Rectal smooth muscle tissue (tissue), 1 donor: Measurements from ENCODE around the gene RAD51B.

Source experiments
- H3K27ac ChIP-seq: one replicate; pipeline ENCODE4 v1.7.0; 2013; ENCODE audit warnings: low read depth, low read length, inconsistent platforms
- H3K27me3 ChIP-seq: one replicate; pipeline ENCODE4 v1.7.0; 2013; ENCODE audit warnings: low read length; ENCODE audit not compliant: control insufficient read depth, insufficient read depth
- H3K36me3 ChIP-seq: one replicate; pipeline ENCODE4 v1.7.0; 2013; ENCODE audit warnings: low read length; ENCODE audit not compliant: control insufficient read depth, insufficient read depth
- H3K4me1 ChIP-seq: one replicate; pipeline ENCODE4 v1.7.0; 2013; ENCODE audit warnings: low read length; ENCODE audit not compliant: control insufficient read depth, insufficient read depth
- H3K4me3 ChIP-seq: one replicate; pipeline ENCODE4 v1.7.0; 2013; ENCODE audit warnings: low read length
- H3K9ac ChIP-seq: one replicate; pipeline ENCODE4 v1.7.0; 2013; ENCODE audit warnings: low read length

The RAD51B gene

GRCh38 chr14:68689511-68689910 is 869.9 kb downstream of the RAD51B start:
- Histone ChIP-seq H3K4me1 (peaks cover 16% of the 10 kb centered on the region), H3K27me3 (no peaks in the 10 kb centered on the region), H3K4me3 (no peak overlapping the region), H3K27ac (no peak overlapping the region), H3K9ac (no peak overlapping the region), H3K36me3 (no peaks in the 10 kb centered on the region)

DNA sequence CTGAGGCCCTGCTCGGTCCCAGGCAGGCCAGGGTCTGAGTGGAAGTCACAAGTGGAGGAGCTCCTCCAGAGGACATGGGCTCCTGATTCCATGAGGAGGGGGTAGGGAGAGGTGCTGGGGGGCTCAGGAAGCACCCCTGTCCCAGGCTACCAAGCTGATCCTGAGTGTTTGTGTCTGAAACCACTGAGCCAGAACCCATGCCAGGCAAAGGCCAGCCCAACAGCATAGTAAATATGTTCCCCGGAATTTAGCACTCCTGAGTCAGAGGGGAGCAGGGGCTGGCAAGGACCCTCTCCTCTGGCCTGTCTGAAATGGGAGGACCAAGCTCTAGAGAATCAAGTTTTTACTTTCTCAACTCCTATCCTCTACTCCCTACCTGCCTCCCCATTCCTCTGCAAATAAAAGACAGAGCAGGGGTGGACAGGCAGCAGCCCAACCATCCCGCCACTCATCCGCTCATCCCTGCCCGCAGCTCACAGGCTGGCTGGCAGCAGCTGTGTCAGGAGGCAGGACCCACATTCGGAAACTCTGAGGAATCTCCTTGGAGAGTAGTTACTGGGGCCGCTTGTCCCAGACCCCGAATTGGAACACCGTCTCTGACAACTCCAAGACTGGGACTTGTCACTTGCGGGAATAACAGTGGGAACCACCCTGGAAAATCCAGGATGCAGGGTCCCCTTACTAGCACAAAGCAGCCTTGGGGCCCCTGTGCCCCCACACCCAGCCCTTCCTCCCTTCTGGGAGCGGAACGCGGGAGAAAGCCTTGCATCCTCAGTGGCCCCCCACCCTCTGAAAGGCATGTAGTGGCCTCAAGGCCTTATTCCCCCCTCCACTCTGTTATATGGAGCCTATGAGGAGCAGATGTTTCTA is 870.7 kb downstream of the RAD51B start:
- no peaks in the 10 kb centered on the region for H3K36me3 ChIP-seq
- no peak overlapping the region for H3K9ac ChIP-seq
- H3K27ac ChIP-seq, result no peak overlapping the region
- peaks cover 16% of the 10 kb centered on the region for H3K4me1 ChIP-seq
- H3K4me3 ChIP-seq, result no peak overlapping the region
- no peaks in the 10 kb centered on the region for H3K27me3 ChIP-seq

GRCh38 chr14:68691031-68691791 is 871.6 kb downstream of the RAD51B start:
- Histone ChIP-seq H3K4me3 (no peak overlapping the region), H3K9ac (no peak overlapping the region), H3K27ac (no peak overlapping the region), H3K27me3 (no peaks in the 10 kb centered on the region), H3K36me3 (no peaks in the 10 kb centered on the region), H3K4me1 (peaks cover 16% of the 10 kb centered on the region)

DNA sequence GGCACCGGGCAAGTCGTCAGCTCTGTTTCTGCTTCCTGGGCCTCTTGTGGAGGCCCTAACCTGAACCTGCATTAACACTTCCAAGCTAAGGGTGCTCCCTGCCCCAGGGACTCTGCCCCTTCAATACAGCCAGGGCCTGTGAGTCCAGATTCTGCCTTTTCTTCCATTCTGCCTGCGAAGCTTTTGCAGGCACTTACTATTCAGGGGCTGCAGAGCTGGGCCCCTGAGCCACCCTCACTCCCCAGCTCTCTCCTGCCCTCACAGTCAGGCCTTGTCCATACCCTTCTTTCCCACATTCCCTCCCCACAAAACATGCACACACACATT is 872.2 kb downstream of the RAD51B start:
- no peaks in the 10 kb centered on the region for H3K27me3 ChIP-seq
- H3K27ac ChIP-seq, result no peak overlapping the region
- no peak overlapping the region for H3K9ac ChIP-seq
- peaks cover 16% of the 10 kb centered on the region for H3K4me1 ChIP-seq
- H3K4me3 ChIP-seq, result no peak overlapping the region
- no peaks in the 10 kb centered on the region for H3K36me3 ChIP-seq

DNA sequence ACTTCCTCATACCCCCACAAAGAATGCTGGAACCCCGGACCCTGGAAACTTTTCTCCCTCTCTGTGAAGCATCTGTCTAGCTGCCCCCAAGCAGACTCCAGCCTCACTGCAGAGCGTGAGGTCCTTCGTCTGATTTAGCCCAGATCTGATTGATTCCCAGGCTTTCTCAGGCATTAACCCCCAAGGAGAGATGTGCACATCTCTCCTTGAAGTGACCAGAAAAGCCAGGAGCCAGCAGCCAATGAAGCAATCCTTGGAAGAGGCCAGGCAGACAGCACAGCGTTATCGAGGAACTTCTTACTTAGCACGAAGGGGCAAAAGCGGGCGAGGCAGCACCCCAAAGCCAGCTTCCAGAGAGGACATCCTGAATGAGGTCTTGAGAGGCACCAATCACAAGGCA is 872.6 kb downstream of the RAD51B start:
- Histone ChIP-seq H3K36me3 (no peaks in the 10 kb centered on the region), H3K9ac (no peak overlapping the region), H3K4me3 (no peak overlapping the region), H3K4me1 (peaks cover 16% of the 10 kb centered on the region), H3K27ac (no peak overlapping the region), H3K27me3 (no peaks in the 10 kb centered on the region)

GRCh38 chr14:68692916-68693771 is 873.6 kb downstream of the RAD51B start:
- Histone ChIP-seq H3K9ac (no peak overlapping the region), H3K27ac (no peak overlapping the region), H3K27me3 (no peaks in the 10 kb centered on the region), H3K36me3 (no peaks in the 10 kb centered on the region), H3K4me1 (peaks cover 13% of the 10 kb centered on the region), H3K4me3 (no peak overlapping the region)

DNA sequence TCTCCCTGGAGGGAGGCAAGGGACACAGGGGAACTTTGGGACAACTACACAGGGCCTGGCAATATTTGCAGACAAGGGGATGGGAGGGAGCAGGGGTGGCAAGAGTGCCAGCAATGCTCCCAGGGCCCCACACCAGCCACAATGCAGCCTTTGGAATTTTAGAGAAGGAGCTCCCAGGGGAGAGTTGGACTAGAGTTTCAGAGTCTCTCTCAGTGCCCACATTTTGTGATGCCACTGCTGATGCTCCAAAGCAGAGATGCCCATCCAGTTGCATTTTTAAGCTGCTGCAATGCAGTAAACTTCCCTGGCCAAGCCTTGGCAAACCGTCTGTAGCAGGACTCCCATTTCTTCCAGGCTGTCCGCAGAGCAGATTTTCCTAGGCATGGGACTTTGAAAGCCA is 874.3 kb downstream of the RAD51B start:
- Histone ChIP-seq H3K27ac (no peak overlapping the region), H3K9ac (no peak overlapping the region), H3K36me3 (no peaks in the 10 kb centered on the region), H3K4me3 (no peak overlapping the region), H3K4me1 (peaks cover 9% of the 10 kb centered on the region), H3K27me3 (no peaks in the 10 kb centered on the region)

GRCh38 chr14:68694516-68695235 is 875.1 kb downstream of the RAD51B start:
- no peak overlapping the region for H3K9ac ChIP-seq
- H3K4me1 ChIP-seq, result peaks cover 2% of the 10 kb centered on the region
- no peaks in the 10 kb centered on the region for H3K27me3 ChIP-seq
- no peaks in the 10 kb centered on the region for H3K36me3 ChIP-seq
- no peak overlapping the region for H3K27ac ChIP-seq
- no peak overlapping the region for H3K4me3 ChIP-seq

DNA sequence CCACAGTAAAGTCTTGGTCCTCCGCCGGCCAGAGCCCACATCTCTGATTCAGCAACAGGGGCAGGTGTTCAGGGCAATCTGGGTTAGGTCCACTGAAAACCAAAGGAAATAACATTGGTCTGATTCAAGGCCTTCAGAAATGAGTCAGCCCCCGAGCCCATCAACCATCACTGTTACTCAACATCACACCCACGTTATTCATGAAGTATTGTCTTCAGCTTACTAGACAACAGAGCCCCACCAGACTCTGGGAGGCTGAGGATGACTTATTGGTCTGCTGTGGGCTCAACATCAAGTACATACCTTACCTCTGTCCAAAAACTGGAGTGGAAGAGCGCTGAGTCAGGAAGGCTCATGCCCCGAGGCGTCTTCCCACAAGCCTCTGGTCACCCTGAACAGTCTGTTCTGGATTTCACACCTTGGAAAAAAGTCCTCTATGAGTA is 875.8 kb downstream of the RAD51B start:
- Histone ChIP-seq H3K9ac (no peak overlapping the region), H3K36me3 (no peaks in the 10 kb centered on the region), H3K27me3 (no peaks in the 10 kb centered on the region), H3K4me3 (no peak overlapping the region), H3K4me1 (no peaks in the 10 kb centered on the region), H3K27ac (no peak overlapping the region)

DNA sequence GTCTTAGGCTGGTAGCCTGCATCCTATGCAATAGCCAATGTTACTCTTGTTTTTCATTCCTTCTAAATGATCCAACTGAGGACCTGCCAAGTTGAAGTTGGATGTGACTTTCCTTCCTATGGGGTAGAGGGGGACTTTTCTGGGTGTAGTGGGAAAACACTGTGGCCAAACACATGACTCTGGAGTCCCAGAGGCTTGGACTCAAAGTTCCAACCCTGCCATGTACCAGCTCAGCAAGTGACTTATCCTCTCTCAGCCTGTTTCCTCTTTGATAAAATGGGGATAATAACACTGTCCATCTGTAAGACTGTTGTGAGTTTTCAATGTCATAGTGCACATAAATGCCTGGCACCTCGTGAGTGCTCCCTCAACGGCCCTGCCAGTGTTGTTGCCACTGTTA is 876.3 kb downstream of the RAD51B start:
- Histone ChIP-seq H3K4me1 (no peaks in the 10 kb centered on the region), H3K27ac (no peak overlapping the region), H3K36me3 (no peaks in the 10 kb centered on the region), H3K4me3 (no peak overlapping the region), H3K9ac (no peak overlapping the region), H3K27me3 (no peaks in the 10 kb centered on the region)

DNA sequence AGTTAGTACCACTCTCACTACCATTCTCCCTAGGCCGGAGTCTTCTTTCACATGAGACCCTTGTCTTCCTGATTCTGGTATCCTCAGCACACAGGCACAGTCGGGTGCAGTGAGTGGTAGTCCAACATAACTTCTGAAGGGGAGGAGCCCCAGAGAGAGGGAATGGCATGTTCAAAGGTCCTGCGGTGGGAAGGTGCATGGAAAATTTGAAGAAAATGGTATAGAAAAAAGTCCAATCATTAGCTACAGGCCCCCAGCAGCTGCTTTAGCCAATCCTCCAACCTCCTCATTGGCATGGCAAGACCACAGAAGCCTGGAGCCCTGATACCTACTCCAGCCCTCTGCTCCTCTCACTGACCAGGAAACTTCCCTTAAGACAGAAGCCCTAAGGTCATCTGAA is 876.7 kb downstream of the RAD51B start:
- no peak overlapping the region for H3K27ac ChIP-seq
- no peak overlapping the region for H3K4me3 ChIP-seq
- no peaks in the 10 kb centered on the region for H3K36me3 ChIP-seq
- no peaks in the 10 kb centered on the region for H3K4me1 ChIP-seq
- H3K9ac ChIP-seq, result no peak overlapping the region
- no peaks in the 10 kb centered on the region for H3K27me3 ChIP-seq
